HFF-Myc (cell line): ENCODE data around the gene GOLGA8N.
A peak's percentile ranks its signal among the peaks of the same experiment; 100 is the strongest.
"Not testable (repeated sequence)": the region's sequence is repeated elsewhere in the genome, so short reads cannot be mapped to it uniquely, and the experiment has no call there.

Source experiments
- DNase-seq: peaks from one replicate; pipeline ENCODE4 v3.0.0-alpha.2; 2011; ENCODE audit warnings: low read depth; ENCODE audit errors: extremely low read depth
- H3K4me3 ChIP-seq: replicated peaks from 2 replicates; pipeline ENCODE4 v1.5.1; 2011; ENCODE audit warnings: low read depth, mild to moderate bottlenecking, control low read depth, low read length
- CTCF ChIP-seq: IDR thresholded peaks from 2 replicates; pipeline ENCODE4 v1.5.1; 2012; ENCODE audit warnings: mild to moderate bottlenecking, low read depth, low read length, control low read depth; ENCODE audit errors: missing control alignments

GOLGA8N gene

GRCh38 chr15:32593151-32593550 lies at the start of gene GOLGA8N:
TSS of gene GOLGA8N (plus strand) at chr15:32593456.
- not testable (repeated sequence) for DNase-seq, H3K4me3 ChIP-seq

- not testable (repeated sequence) for DNase-seq, H3K4me3 ChIP-seq
Observed at GRCh38 chr15:32543456-32543855, 49.8 kb upstream of the GOLGA8N start.

- not testable (repeated sequence) for DNase-seq, H3K4me3 ChIP-seq
Observed at GRCh38 chr15:32545129-32545528, 48.1 kb upstream of the GOLGA8N start.

GRCh38 chr15:32554587-32554986 lies 38.7 kb upstream of the GOLGA8N start:
- DNase-seq, H3K4me3 ChIP-seq: not testable (repeated sequence)

GRCh38 chr15:32562198-32562597 lies 31.1 kb upstream of the GOLGA8N start:
- DNase-seq, H3K4me3 ChIP-seq: not testable (repeated sequence)

GRCh38 chr15:32568988-32569387 lies 24.3 kb upstream of the GOLGA8N start:
- not testable (repeated sequence) for DNase-seq, H3K4me3 ChIP-seq

GRCh38 chr15:32578482-32578881 lies 14.8 kb upstream of the GOLGA8N start:
- not testable (repeated sequence) for DNase-seq, H3K4me3 ChIP-seq

GRCh38 chr15:32585844-32586243 lies 7.4 kb upstream of the GOLGA8N start:
- not testable (repeated sequence) for DNase-seq, H3K4me3 ChIP-seq

- not testable (repeated sequence) for H3K4me3 ChIP-seq, DNase-seq
Observed at GRCh38 chr15:32609518-32609917, 16.3 kb downstream of the GOLGA8N start.

GRCh38 chr15:32610719-32611118 lies 17.5 kb downstream of the GOLGA8N start:
- not testable (repeated sequence) for H3K4me3 ChIP-seq, DNase-seq

- DNase-seq: not testable (repeated sequence)
- H3K4me3 ChIP-seq: peak overlapping the region; percentile 64
Observed at GRCh38 chr15:32614712-32615050, 21.4 kb downstream of the GOLGA8N start.

- peak within 1 kb of the TSS; percentile 64 for H3K4me3 ChIP-seq
- peak; percentile 86 for DNase-seq
Observed at GRCh38 chr15:32615051-32615870, 22.0 kb downstream of the GOLGA8N start, which contains the start of gene ARHGAP11A. TSS of gene ARHGAP11A (plus strand) at chr15:32615504. CDS start at chr15:32616212, 708 bp downstream.

GRCh38 chr15:32615871-32616426 lies 22.7 kb downstream of the GOLGA8N start:
- peak overlapping the region; percentile 64 for H3K4me3 ChIP-seq
- DNase-seq: not testable (repeated sequence)

- DNase-seq: no peak
- no peak for TF ChIP-seq CTCF
- H3K4me3 ChIP-seq: no peak overlapping the region
Observed at GRCh38 chr15:32636410-32636809, 43.2 kb downstream of the GOLGA8N start.
